Measurements from ENCODE around the gene CPEB2. TPM values are rescaled to one million over a fixed set of nuclear protein-coding genes. Genes with fewer than 3 reads are reported as not detected.
"Not testable (repeated sequence)": the region's sequence is repeated elsewhere in the genome, so short reads cannot be mapped to it uniquely, and the experiment has no call there.

CPEB2 gene
- total RNA-seq, 1 donor from 2014 or later: 13.8 TPM

DNA sequence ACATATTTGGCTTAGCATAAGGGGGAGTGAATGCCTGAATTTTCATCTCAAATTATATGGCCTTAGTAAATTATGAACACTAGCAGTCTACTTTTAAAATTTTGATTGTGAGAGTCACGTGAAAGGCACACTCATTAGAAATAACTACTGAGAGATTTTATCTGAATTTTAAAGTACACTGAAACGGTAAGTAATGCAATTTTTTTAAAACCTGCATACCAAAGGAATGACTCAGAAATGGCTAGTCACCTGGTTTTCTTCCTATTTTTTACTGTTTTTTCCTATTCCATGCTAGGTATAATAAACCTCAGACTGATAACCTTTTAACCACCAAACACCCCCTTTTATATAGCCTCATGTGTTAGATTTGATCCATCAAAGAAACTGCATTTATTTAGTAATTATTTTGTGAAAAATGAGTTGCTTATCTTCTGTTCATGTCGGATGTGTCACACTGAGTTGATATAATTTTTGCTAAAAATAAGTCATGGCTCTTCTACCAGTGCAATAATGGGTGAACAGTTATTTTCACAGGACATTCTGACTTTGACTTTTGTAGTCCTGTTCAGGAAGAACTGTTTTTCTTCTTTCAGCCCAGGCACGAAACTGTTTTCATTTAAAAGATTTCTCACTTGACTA is 40.4 kb downstream of the CPEB2 start:
- DNase-seq (ENCODE audit: low spot score) (no peak), ATAC-seq (no peak)

DNA sequence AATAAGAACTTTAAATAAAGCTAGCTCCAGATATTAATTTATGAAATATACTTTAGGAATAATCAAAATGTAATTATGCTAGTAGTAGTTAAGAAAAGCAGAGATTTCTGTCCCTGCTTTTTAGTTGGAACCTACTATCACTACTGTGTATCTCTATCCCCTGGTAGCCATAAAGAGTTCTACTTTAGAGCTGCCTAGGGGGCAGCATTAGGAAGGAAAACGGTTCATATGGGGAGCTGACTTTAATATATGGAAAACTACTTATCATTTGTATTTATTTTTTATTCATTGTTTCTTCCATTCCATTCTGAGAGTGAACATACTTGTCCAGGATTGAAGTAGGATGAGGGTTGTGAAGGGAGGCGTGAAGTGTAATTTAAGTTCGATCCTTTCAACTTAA is 40.9 kb downstream of the CPEB2 start:
- DNase-seq (ENCODE audit: low spot score): no peak
- peak; percentile 48 for ATAC-seq

GRCh38 chr4:15043922-15044321 is 41.6 kb downstream of the CPEB2 start:
- peak; percentile 91 for ATAC-seq
- no peak for DNase-seq (ENCODE audit: low spot score)

DNA sequence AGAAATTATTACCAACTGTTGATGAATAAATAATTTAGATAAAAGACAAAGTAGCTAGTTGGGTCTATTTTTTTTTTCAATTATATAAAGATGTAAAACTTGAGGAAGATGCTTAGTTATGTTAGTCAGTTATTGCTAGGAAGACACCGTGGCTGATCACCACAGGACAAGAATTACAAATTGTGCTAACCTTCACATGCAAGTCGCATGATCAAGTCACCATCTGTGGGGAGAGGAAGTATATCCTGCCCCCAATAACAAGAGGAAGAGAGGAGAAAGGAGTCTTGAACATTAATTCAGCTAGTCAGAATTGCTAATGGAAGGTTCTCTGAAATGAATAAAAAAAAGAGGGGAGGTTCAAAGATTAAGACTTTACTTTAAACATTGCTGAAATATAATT is 52.3 kb downstream of the CPEB2 start:
- ATAC-seq: no peak
- DNase-seq (ENCODE audit: low spot score): no peak

- DNase-seq (ENCODE audit: low spot score) (no peak), ATAC-seq (no peak)
Observed at GRCh38 chr4:15060213-15060612, 57.9 kb downstream of the CPEB2 start.

DNA sequence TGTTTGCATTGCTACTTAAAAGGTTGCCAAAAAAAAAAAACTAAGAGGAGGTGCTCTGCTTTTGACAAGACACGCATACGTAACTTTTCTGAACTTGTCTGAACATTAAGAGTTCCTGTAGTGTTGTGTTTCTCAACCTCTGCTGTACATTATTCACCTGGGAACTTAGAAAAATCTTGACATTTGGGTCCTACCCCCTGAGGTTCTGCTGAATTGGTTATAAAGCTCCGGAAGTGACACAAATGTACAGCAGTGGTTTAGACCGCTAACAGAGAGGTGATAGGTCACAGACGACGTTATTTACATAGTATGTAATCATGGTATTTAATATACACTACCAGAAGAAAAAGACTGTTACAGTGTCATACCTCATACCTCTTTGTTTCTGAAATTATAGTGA is 61.1 kb downstream of the CPEB2 start:
- no peak for ATAC-seq

GRCh38 chr4:15065516-15065915 is 63.2 kb downstream of the CPEB2 start:
- ATAC-seq (no peak), DNase-seq (ENCODE audit: low spot score) (no peak)

More for the DNA sequence above, 61.1 kb downstream of the CPEB2 start:
- no peak for DNase-seq (ENCODE audit: low spot score)

DNA sequence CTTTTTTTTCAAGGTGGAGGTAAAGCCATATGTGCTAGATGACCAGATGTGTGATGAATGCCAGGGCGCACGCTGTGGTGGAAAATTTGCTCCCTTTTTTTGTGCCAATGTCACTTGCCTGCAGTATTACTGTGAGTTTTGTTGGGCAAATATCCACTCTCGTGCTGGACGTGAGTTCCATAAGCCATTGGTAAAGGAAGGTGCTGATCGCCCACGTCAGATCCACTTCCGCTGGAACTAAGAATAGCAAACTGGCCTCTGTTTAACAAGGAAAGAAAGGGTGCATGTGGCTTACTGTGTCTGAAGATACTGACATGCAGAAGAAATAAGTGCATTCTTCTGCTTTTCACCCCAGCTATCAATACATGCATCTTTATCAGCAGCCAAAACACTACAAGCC is 63.9 kb downstream of the CPEB2 start:
- ATAC-seq (no peak), DNase-seq (ENCODE audit: low spot score) (no peak)

DNA sequence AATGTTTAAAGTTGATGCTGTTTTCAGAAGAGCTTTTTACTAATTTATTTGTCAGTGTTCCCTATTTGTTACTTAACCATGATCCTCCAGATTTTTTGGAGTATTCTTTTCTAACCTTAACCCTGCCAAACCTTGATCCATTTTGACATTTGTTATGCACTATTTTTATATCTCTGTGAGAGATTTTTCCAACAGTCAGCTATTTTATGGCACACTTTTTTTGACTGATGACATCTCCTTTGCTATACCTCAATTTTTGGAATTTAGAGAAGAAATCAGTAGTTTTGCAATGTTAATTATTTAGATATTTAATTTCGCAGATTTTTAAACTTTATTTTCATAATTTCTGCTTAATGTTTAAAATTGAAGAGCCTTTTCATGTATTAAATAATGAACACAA is 66.0 kb downstream of the CPEB2 start:
- no peak for ATAC-seq
- DNase-seq (ENCODE audit: low spot score): no peak

- no peak for DNase-seq (ENCODE audit: low spot score)
- no peak for ATAC-seq
Observed at GRCh38 chr4:15075875-15076274, 73.6 kb downstream of the CPEB2 start.

DNA sequence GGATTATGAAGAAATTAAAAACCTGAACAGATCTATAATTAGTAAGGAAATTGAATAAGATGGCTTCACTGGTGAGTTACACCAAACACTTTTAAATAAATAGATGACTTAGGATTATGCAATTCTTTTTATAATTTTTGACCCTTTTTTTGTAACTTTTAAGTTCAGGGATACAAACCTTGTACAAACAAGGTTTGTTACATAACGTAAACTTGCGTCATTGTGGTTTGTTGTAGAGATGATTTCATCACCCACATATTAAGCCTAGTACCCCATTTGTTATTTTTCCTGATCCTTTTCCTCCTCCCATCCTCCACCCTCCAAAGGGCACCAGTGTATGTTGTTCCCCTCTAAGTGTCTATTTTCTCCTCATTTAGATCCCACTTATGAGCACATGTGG is 75.7 kb downstream of the CPEB2 start:
- peak; percentile 74 for ATAC-seq
- DNase-seq (ENCODE audit: low spot score): no peak

GRCh38 chr4:15078682-15079642 is 76.7 kb downstream of the CPEB2 start:
- ATAC-seq: peak; percentile 31
- no peak for DNase-seq (ENCODE audit: low spot score)

- DNase-seq (ENCODE audit: low spot score) (no peak), ATAC-seq (no peak)
Observed at GRCh38 chr4:15084780-15085179, 82.5 kb downstream of the CPEB2 start.

GRCh38 chr4:15085762-15086161 is 83.5 kb downstream of the CPEB2 start:
- ATAC-seq: not testable (repeated sequence)

DNA sequence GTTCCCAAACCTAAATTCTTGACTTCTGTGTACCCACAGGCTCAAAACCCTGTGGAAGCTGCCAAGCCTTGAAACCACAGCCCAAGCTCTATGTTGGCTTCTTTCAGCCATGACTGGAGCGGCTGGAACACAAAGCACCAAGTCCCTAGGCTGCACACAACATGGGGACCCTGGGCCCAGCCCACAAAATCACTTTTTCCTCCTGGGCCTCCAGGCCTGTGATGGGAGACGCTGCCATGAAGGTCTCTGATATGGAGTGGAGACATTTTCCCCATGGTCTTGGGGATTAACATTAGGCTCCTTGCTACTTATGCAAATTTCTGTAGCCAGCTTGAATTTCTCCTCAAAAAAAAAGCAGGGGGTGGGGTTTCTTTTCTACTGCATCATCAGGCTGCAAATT is 84.0 kb downstream of the CPEB2 start:
- ATAC-seq; DNase-seq (ENCODE audit: low spot score): not testable (repeated sequence)

More at GRCh38 chr4:15085762-15086161, 83.5 kb downstream of the CPEB2 start:
- DNase-seq (ENCODE audit: low spot score): not testable (repeated sequence)

DNA sequence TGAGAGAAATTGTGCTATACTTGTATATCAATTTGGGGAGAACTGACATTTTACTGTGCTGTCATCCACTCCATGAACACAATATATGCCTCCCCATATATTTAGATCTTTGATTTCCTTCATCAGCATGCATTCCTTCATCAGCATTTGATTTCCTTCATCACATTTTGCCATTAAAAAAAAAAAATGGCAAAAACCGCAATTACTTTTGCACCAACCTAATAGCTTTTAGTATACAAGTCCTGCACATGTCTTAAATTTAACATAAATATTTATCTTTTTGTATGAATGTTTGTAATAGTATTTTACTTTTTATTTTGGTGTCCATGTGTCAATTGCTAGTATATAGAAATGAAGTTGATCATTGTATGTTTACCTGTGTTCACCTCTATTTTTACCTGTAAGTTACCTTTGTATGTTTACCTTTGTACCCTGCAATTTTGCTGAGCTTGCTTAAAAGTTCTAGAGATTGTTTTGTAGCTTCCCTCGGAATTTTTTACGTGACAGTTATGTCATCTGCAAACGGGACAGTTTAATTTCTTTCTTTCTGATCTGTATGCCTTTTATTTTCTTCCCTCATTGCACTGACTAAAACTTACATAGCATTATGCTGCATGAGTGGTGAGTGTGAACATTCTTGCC is 86.2 kb downstream of the CPEB2 start:
- peak; percentile 26 for ATAC-seq
- DNase-seq (ENCODE audit: low spot score): no peak

- ATAC-seq (no peak), DNase-seq (ENCODE audit: low spot score) (no peak)
Observed at GRCh38 chr4:15089979-15090378, 87.7 kb downstream of the CPEB2 start.

GRCh38 chr4:15100380-15100779 is 98.1 kb downstream of the CPEB2 start:
- ATAC-seq (no peak), DNase-seq (ENCODE audit: low spot score) (no peak)

DNA sequence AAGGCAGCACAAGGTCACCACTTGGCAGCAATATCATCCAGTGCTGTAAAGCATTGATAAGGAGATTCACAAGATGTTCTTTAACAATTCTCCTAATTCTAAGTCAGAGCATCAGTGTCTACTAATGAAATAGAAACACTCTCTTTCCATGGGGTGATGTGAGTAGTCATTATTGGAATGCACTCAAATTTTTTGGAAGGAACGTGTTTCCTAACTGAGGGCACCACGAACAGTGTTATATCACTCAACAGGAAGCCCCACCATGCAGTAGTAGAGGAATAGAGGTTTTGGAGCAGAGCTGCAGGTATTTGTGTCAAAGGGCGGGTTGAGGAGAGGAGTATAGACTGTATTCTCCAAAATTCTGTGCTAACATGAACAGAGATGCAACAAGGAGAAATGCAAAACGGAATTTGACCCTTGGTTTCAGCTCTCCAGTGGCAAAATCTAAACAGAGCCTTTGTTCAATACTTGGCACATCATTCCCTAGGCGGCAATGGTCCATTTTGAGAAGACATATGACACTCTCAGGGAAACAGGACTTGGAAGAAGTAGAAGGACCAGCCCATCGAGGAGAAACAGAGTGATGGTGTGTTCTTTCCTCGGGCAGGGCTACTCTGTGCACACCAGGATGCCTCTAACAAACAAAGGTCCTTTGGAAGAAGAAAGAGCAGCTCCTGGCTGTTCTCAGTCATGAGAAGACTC is 98.9 kb downstream of the CPEB2 start:
- peak; percentile 84 for ATAC-seq

DNA sequence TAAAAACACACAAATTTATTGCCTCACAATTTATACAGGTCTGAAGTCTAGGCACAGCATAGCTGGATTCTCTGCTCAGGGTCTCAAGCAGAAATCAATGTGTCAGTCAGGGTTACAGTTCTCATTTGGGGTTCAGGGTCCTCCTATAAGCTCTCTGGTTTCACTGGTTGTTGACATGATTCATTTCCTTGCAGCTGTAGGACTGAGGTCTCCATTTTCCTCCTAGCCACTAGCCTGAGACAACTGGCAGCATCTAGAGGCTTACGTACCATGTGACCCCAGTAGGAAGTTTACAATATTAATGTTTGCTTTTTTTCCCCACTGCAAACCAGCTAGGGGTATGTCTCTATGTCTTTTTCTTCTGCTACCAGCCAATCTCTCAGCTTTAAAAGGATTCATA is 102.5 kb downstream of the CPEB2 start:
- DNase-seq (ENCODE audit: low spot score) (no peak), ATAC-seq (no peak)

More for the DNA sequence above, 98.9 kb downstream of the CPEB2 start:
- no peak for DNase-seq (ENCODE audit: low spot score)

DNA sequence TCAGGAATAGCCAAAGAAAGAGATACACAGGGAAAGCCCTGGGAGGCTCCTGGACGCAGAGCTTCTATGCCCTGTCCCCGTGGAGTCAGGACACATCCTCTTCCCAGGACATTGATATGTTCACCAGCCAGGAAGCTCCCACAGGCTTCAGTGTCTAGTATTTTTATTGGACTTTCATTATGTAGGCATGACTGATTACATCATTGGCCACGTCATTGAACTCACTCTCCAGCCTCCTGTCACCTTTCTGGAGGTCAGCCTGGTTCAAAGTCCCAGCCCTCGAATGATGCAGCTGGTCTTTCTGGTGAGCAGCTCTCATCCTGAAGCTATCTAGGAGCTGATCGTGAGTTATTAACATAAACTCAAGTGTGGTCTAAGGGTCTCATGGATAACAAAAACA is 104.1 kb downstream of the CPEB2 start:
- ATAC-seq (peak; percentile 33), DNase-seq (ENCODE audit: low spot score) (no peak)
